ENCODE data around the gene FIG4.
"Not testable (repeated sequence)": the region's sequence is repeated elsewhere in the genome, so short reads cannot be mapped to it uniquely, and the experiment has no call there.

Gene FIG4

GRCh38 chr6:109799664-109800063, 108.6 kb downstream of the FIG4 start:
- no peak for DNase-seq (ENCODE audit: low read depth in 1 of 2, low spot score in 1 of 2)
- in situ Hi-C loops (cut with HindIII; ENCODE audit: low pct_unique_long_range_greater_than_20kb, low sequenced_read_pairs): no loop called here
- no peak for TF ChIP-seq JUND (IDR thresholded peaks at IDR 0.05; ENCODE audit: low read depth)

GRCh38 chr6:109800771-109801170, 109.7 kb downstream of the FIG4 start:
- DNase-seq (ENCODE audit: low read depth in 1 of 2, low spot score in 1 of 2): no peak
- no peak for TF ChIP-seq JUND (IDR thresholded peaks at IDR 0.05; ENCODE audit: low read depth)
- in situ Hi-C loops (cut with HindIII; ENCODE audit: low pct_unique_long_range_greater_than_20kb, low sequenced_read_pairs): no loop called here

- no peak for DNase-seq (ENCODE audit: low read depth in 1 of 2, low spot score in 1 of 2)
- no peak for TF ChIP-seq JUND (IDR thresholded peaks at IDR 0.05; ENCODE audit: low read depth)
- in situ Hi-C loops (cut with HindIII; ENCODE audit: low pct_unique_long_range_greater_than_20kb, low sequenced_read_pairs): no loop called here
Observed at GRCh38 chr6:109801794-109802193, 110.7 kb downstream of the FIG4 start.

GRCh38 chr6:109804020-109804419, 112.9 kb downstream of the FIG4 start:
- TF ChIP-seq JUND (IDR thresholded peaks at IDR 0.05; ENCODE audit: low read depth): no peak

GRCh38 chr6:109807881-109808280, 116.8 kb downstream of the FIG4 start:
- in situ Hi-C loops (cut with HindIII; ENCODE audit: low pct_unique_long_range_greater_than_20kb, low sequenced_read_pairs): no loop called here
- no peak for DNase-seq (ENCODE audit: low read depth in 1 of 2, low spot score in 1 of 2)
- TF ChIP-seq JUND (IDR thresholded peaks at IDR 0.05; ENCODE audit: low read depth): no peak

More at GRCh38 chr6:109804020-109804419, 112.9 kb downstream of the FIG4 start:
- in situ Hi-C loops (cut with HindIII; ENCODE audit: low pct_unique_long_range_greater_than_20kb, low sequenced_read_pairs): no loop called here
- DNase-seq (ENCODE audit: low read depth in 1 of 2, low spot score in 1 of 2): no peak

GRCh38 chr6:109808837-109809236, 117.7 kb downstream of the FIG4 start:
- DNase-seq (ENCODE audit: low read depth in 1 of 2, low spot score in 1 of 2): no peak
- in situ Hi-C loops (cut with HindIII; ENCODE audit: low pct_unique_long_range_greater_than_20kb, low sequenced_read_pairs): no loop called here

GRCh38 chr6:109815054-109815453, 124.0 kb downstream of the FIG4 start:
- no peak for TF ChIP-seq JUND (IDR thresholded peaks at IDR 0.05; ENCODE audit: low read depth)
- no peak for DNase-seq (ENCODE audit: low read depth in 1 of 2, low spot score in 1 of 2)
- in situ Hi-C loops (cut with HindIII; ENCODE audit: low pct_unique_long_range_greater_than_20kb, low sequenced_read_pairs): no loop called here

More at GRCh38 chr6:109808837-109809236, 117.7 kb downstream of the FIG4 start:
- no peak for TF ChIP-seq JUND (IDR thresholded peaks at IDR 0.05; ENCODE audit: low read depth)

- peak in 1 of 2 experiments; percentile 13 for DNase-seq (ENCODE audit: low read depth in 1 of 2, low spot score in 1 of 2)
- no peak for TF ChIP-seq JUND (IDR thresholded peaks at IDR 0.05; ENCODE audit: low read depth)
- in situ Hi-C loops (cut with HindIII; ENCODE audit: low pct_unique_long_range_greater_than_20kb, low sequenced_read_pairs): no loop called here
Observed at GRCh38 chr6:109816452-109817374, 125.6 kb downstream of the FIG4 start.

- DNase-seq (ENCODE audit: low read depth in 1 of 2, low spot score in 1 of 2): no peak
- in situ Hi-C loops (cut with HindIII; ENCODE audit: low pct_unique_long_range_greater_than_20kb, low sequenced_read_pairs): no loop called here
- TF ChIP-seq JUND (IDR thresholded peaks at IDR 0.05; ENCODE audit: low read depth): no peak
Observed at GRCh38 chr6:109820706-109821350, 129.7 kb downstream of the FIG4 start.

GRCh38 chr6:109821428-109821827, 130.3 kb downstream of the FIG4 start:
- no peak for TF ChIP-seq JUND (IDR thresholded peaks at IDR 0.05; ENCODE audit: low read depth)
- in situ Hi-C loops (cut with HindIII; ENCODE audit: low pct_unique_long_range_greater_than_20kb, low sequenced_read_pairs): no loop called here
- no peak for DNase-seq (ENCODE audit: low read depth in 1 of 2, low spot score in 1 of 2)

- in situ Hi-C loops (cut with HindIII; ENCODE audit: low pct_unique_long_range_greater_than_20kb, low sequenced_read_pairs): no loop called here
- no peak for DNase-seq (ENCODE audit: low read depth in 1 of 2, low spot score in 1 of 2)
- TF ChIP-seq JUND (IDR thresholded peaks at IDR 0.05; ENCODE audit: low read depth): no peak
Observed at GRCh38 chr6:109824105-109824504, 133.0 kb downstream of the FIG4 start.

- DNase-seq (ENCODE audit: low read depth in 1 of 2, low spot score in 1 of 2): no peak
- TF ChIP-seq JUND (IDR thresholded peaks at IDR 0.05; ENCODE audit: low read depth): no peak
- in situ Hi-C loops (cut with HindIII; ENCODE audit: low pct_unique_long_range_greater_than_20kb, low sequenced_read_pairs): no loop called here
Observed at GRCh38 chr6:109826551-109826950, 135.5 kb downstream of the FIG4 start.

GRCh38 chr6:109831352-109831751, 140.3 kb downstream of the FIG4 start:
- DNase-seq (ENCODE audit: low read depth in 1 of 2, low spot score in 1 of 2); in situ Hi-C loops (cut with HindIII; ENCODE audit: low pct_unique_long_range_greater_than_20kb, low sequenced_read_pairs): not testable (repeated sequence)

All from T47D (cell line).